Measurements from ENCODE around the gene SYT9.

- TF ChIP-seq GATA2 (IDR thresholded peaks at IDR 0.05; ENCODE audit: low read depth, low read length) (no peak), GATA3 (IDR thresholded peaks at IDR 0.05; ENCODE audit: low read depth, low read length) (no peak)
Measured at GRCh38 chr11:7251836-7252682, at the start of gene SYT9.
